ENCODE data around the gene PTPMT1. TPM values are rescaled to one million over a fixed set of nuclear protein-coding genes. Genes with fewer than 3 reads are reported as not detected.

The PTPMT1 gene
- total RNA-seq, 6 experiments from 2014 or later, result 14.7 to 118 (median 20.5) TPM

- TF ChIP-seq POLR2A (IDR thresholded peaks at IDR 0.05), result no peak
- TF ChIP-seq CTCF (IDR thresholded peaks at IDR 0.05), result no peak
- Histone ChIP-seq H3K4me3 (no peak overlapping the region), H3K4me1 (peaks cover 0 to 29% (median 9%) of the 10 kb centered on the region in 4 donors), H3K27me3 (no peaks in the 10 kb centered on the region), H3K27ac (no peak overlapping the region), H3K9me3 (no peaks in the 10 kb centered on the region), H3K36me3 (peaks cover 0 to 27% (median 3%) of the 10 kb centered on the region in 4 donors)
- intact Hi-C loops (cut with DNase I), result no loop called here
- ATAC-seq, result no peak
- WGBS (ENCODE audit: insufficient coverage, low coverage, low lambda C conversion rate, missing lambda C conversion rate), result 81% methylated on average over 4 of the region's 4 CpGs
- no peak for DNase-seq
Observed at GRCh38 chr11:47571357-47571729, 5.9 kb downstream of the PTPMT1 start.

- H3K36me3 ChIP-seq, result peaks cover 0 to 29% (median 3%) of the 10 kb centered on the region in 4 donors
- peaks cover 0 to 26% (median 9%) of the 10 kb centered on the region in 4 donors for H3K4me1 ChIP-seq
- WGBS (ENCODE audit: insufficient coverage, low coverage, low lambda C conversion rate, missing lambda C conversion rate), result 71% methylated on average over 1 of the region's 1 CpG
- no peak for TF ChIP-seq CTCF (IDR thresholded peaks at IDR 0.05)
- TF ChIP-seq POLR2A (IDR thresholded peaks at IDR 0.05), result no peak
- H3K4me3 ChIP-seq, result no peak overlapping the region
- H3K27ac ChIP-seq, result peak overlapping the region in 1 of 3 donors; percentile 49
- ATAC-seq, result no peak
- no peaks in the 10 kb centered on the region for H3K9me3 ChIP-seq
- H3K27me3 ChIP-seq, result no peaks in the 10 kb centered on the region
- DNase-seq, result no peak
- intact Hi-C loops (cut with DNase I), result no loop called here
Observed at GRCh38 chr11:47571895-47572294, 6.5 kb downstream of the PTPMT1 start.

GRCh38 chr11:47572715-47573255, 7.4 kb downstream of the PTPMT1 start:
- Histone ChIP-seq H3K4me1 (peaks cover 0 to 29% (median 12%) of the 10 kb centered on the region in 4 donors), H3K27me3 (no peaks in the 10 kb centered on the region), H3K4me3 (no peak overlapping the region), H3K27ac (peak overlapping the region in 2 of 3 donors; percentile 13 to 49), H3K36me3 (peaks cover 0 to 32% (median 3%) of the 10 kb centered on the region in 4 donors), H3K9me3 (no peaks in the 10 kb centered on the region)
- peak in 1 of 3 donors; percentile 80 for DNase-seq
- intact Hi-C loops (cut with DNase I), result no loop called here
- TF ChIP-seq CTCF (IDR thresholded peaks at IDR 0.05), result no peak
- no peak for TF ChIP-seq POLR2A (IDR thresholded peaks at IDR 0.05)
- WGBS (ENCODE audit: insufficient coverage, low coverage, low lambda C conversion rate, missing lambda C conversion rate), result 20% methylated on average over 1 of the region's 8 CpGs
- peak; percentile 86 to 95 (median 92) for ATAC-seq

GRCh38 chr11:47573321-47573720, 7.9 kb downstream of the PTPMT1 start:
- no peak overlapping the region for H3K4me3 ChIP-seq
- no peaks in the 10 kb centered on the region for H3K27me3 ChIP-seq
- ATAC-seq (peak; percentile 47 to 69 (median 61)), DNase-seq (peak in 1 of 3 donors; percentile 67)
- WGBS (ENCODE audit: insufficient coverage, low coverage, low lambda C conversion rate, missing lambda C conversion rate), result 0% methylated on average over 5 of the region's 11 CpGs
- TF ChIP-seq CTCF (IDR thresholded peaks at IDR 0.05) (no peak), POLR2A (IDR thresholded peaks at IDR 0.05) (no peak)
- H3K36me3 ChIP-seq, result peaks cover 0 to 32% (median 3%) of the 10 kb centered on the region in 4 donors
- no peaks in the 10 kb centered on the region for H3K9me3 ChIP-seq
- intact Hi-C loops (cut with DNase I), result no loop called here
- H3K4me1 ChIP-seq, result peaks cover 0 to 35% (median 15%) of the 10 kb centered on the region in 4 donors
- peak overlapping the region in 1 of 3 donors; percentile 49 for H3K27ac ChIP-seq

All from right lobe of liver (tissue), 6 donors.